Fibroblast of villous mesenchyme (primary cell): Measurements from ENCODE around the gene BRD3. TPM values are rescaled to one million over a fixed set of nuclear protein-coding genes. Genes with fewer than 3 reads are reported as not detected.

Experiments
- DNase-seq: peaks from one replicate; pipeline ENCODE4 v3.0.0-alpha.2; 2010; ENCODE audit warnings: low read depth
- H3K4me3 ChIP-seq: 2 replicates; pipeline ENCODE4 v1.5.1; 2011; ENCODE audit warnings: low read depth, mild to moderate bottlenecking, low read length
- total RNA-seq: library from RNA; depleted of rRNA; stranded (reverse); fragments of >200 nt; gene quantifications from 2 replicates; pipeline ENCODE4 v1.2.3, GENCODE V29; 2012
- TF ChIP-seq, protein P1 (sequence below): IDR thresholded peaks from 2 replicates; pipeline ENCODE4 v1.5.1; 2012; ENCODE audit warnings: low read depth, mild to moderate bottlenecking, low read length; ENCODE audit not compliant: insufficient read depth

BRD3 gene
- total RNA-seq, 1 donor = 5.2 TPM

DNA sequence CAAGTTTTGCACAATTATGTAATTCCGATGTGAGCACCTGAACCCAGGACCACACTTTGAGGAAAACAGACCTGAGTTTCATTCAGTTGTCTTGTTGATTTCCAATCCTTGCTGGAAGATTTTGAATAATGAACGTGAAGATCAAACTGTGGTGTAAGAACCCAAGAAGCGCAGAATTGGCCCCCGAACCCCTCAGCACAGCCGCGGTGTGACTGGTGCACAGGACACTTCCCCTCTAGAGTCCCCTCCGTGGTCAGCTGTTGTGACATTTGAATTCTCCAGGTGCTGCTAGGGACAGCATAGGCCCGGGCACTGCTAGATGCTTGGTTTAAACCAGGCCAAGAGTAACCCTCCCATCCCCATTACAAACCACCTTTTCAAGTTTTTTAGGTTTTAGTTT, 40.8 kb downstream of the BRD3 start:
- no peak overlapping the region for H3K4me3 ChIP-seq
- DNase-seq = no peak
- TF ChIP-seq, protein P1, sequence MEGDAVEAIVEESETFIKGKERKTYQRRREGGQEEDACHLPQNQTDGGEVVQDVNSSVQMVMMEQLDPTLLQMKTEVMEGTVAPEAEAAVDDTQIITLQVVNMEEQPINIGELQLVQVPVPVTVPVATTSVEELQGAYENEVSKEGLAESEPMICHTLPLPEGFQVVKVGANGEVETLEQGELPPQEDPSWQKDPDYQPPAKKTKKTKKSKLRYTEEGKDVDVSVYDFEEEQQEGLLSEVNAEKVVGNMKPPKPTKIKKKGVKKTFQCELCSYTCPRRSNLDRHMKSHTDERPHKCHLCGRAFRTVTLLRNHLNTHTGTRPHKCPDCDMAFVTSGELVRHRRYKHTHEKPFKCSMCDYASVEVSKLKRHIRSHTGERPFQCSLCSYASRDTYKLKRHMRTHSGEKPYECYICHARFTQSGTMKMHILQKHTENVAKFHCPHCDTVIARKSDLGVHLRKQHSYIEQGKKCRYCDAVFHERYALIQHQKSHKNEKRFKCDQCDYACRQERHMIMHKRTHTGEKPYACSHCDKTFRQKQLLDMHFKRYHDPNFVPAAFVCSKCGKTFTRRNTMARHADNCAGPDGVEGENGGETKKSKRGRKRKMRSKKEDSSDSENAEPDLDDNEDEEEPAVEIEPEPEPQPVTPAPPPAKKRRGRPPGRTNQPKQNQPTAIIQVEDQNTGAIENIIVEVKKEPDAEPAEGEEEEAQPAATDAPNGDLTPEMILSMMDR = no peak

DNA sequence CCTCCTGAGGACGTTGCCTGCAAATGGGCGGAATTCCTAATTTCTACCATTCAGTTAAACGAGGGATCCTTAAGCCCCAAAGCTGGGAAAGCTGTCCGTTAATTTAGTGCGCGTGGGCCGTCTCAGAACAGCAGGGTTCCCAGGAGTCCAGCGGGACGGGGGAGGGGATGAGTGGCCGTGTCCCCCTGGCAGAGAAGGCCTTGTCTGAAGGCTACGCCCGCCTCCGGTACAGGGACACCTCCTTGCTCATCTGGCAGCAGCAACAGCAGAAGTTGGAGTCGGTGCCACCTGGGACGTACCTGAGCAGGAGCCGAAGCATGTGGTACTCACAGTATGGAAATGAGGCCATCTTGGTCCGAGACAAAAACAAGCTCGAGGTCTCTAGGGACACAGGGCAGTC, 41.2 kb downstream of the BRD3 start:
- no peak for DNase-seq
- no peak overlapping the region for H3K4me3 ChIP-seq
- TF ChIP-seq, protein P1 = no peak

DNA sequence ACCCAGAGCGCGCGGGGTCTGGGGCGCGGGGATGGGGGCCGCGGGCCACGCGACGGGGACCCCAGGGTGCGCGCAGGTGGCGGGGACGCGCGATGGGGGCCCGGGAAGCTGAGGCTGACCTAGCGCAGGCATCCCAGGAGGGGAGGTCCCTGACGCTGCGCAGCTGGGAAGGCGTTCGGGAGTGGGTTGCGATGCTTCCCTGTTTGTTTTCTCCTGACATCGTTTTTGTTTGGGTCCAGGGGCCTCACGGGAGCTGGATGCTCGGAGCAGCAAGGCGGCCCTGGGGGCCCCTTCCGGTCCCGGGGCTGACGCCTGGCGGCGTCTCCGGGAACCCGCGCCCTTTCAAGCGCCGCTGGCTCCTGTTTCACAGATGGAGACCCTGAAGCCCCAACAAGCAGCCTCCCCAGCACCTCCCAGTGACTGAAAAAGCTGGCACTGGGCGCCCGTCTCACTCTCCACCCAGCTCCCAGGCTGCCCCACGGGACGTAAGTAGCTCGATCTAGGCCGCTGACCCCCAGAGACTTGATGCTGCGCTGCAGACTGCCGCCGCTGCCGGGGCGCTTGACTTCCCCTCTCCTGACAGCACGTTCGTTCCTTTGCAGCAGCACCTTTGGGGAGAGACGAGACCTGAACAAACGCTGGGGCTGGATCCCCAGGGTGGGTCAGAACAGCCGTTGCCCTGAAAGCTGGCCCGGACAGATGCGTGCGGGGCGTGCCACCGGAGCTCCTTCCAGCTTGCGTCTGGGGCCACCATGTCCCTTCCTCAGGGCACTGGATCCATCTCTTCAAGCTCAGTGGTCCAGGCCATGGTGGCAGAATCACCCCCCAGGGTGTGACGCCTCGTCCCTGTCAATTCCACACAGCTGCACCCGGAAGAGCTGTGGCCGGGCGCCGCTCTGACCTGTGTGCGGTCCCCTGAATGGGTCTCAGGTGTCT, 42.0 kb downstream of the BRD3 start:
- TF ChIP-seq, protein P1 = peak; percentile 38
- peak overlapping the region; percentile 83 for H3K4me3 ChIP-seq
- DNase-seq = peak; percentile 49

DNA sequence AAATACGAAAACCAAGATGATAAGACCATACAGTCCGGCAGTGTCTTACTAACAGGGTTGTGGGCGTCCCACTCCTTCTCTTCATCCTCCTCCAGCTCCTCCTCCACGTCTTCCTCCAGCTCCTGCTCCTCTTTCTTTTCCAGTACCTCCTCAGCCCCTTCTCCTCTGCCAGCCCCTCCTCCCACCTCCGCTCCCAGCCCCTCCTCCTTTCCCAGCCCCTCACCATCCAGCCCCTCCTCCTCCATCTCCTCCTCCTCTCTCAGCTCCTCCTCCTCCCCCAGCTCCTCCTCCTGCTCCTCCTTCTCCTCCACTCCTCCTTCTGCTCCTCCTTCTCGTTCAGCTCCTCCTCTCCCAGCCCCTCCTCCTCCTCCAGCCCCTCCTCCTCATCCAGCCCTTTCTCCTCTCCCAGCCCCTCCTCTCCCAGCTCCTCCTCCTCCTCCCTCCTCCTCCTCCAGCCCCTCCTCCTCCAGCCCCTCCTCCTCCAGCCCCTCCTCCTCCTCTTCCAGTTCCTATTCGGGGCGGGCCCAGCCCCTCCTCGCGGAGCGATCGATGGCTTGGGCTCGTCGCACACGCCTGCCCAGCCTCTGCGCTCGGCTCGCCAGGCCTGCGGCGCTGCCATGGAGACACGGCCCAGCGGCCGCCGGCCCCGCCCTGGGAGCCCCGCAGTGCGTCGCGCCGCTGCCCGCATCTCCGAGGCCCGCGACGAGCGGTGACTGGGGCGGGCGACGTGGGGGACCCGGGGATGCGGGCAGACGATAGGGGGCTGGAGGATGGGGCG, 42.8 kb downstream of the BRD3 start, which contains the start of gene BRD3OS:
Gene BRD3OS (plus strand): TSS at position 654 of the 778 bp plus-strand sequence. CDS start 1,267 bp downstream, outside the sequence.
- peak within 1 kb of the TSS; percentile 83 for H3K4me3 ChIP-seq
- DNase-seq = peak; percentile 100
- TF ChIP-seq, protein P1 = no peak

DNA sequence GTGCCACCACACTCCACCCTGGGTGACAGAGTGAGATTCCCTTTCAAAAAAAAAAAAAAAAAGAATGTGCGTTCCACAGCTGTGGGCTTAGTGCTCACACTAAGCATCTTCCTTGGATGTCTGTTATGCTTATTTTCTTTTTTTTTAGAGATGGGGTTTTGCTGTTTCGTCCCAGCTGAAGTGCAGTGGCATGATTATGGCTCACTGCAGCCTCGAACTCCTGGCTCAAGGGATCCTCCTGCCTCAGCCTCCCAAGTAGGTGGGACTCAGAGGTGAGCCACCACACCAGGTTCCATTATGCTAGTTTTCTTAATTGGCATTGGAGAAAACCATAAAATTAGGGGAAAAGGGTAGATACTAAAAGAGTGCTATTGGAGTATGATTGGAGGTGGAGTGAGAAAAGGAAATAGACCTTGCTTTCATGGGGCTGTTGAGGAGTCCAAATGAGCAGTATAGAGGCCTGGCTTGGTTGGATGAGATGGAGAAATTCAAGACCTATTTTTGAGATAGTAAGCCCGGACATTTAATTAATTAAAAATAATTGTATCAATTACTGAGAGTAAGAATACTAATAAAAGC, 43.5 kb downstream of the BRD3 start:
- H3K4me3 ChIP-seq = peak overlapping the region; percentile 51
- no peak for DNase-seq

DNA sequence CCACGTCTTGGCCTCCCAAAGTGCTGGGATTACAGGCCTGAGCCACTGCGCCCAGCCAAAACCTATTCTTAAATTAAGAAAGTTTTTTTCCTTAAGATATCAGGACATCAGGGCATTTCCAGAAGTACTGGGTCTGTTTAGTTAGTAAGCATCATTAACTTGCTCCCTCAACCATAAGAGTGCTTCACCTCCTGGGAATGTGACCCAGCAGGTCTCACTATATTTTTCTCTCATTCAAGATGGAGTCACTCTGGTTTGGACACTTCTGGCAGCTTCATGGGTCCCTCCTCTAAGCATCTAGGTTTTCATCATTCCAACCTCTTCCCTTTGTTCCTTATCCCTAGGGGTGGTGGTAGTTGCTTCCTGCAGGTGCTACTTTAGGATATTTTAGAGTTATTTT, 52.9 kb downstream of the BRD3 start:
- DNase-seq = no peak
- TF ChIP-seq, protein P1 = no peak
- H3K4me3 ChIP-seq = no peak overlapping the region

More for the DNA sequence above, 43.5 kb downstream of the BRD3 start:
- TF ChIP-seq, protein P1 = no peak
